HTERT RPE-1 (cell line): ENCODE measurements around the gene GNLY.
"Not testable (repeated sequence)": the region's sequence is repeated elsewhere in the genome, so short reads cannot be mapped to it uniquely, and the experiment has no call there.

Source experiments
- in situ Hi-C: fragments of 300-500 bp; cut with MboI; formaldehyde crosslinking; loops from 4 replicates; pipeline ENCODE4 v1.14.3; 2020; ENCODE audit warnings: low sequenced_read_pairs

GNLY gene

DNA sequence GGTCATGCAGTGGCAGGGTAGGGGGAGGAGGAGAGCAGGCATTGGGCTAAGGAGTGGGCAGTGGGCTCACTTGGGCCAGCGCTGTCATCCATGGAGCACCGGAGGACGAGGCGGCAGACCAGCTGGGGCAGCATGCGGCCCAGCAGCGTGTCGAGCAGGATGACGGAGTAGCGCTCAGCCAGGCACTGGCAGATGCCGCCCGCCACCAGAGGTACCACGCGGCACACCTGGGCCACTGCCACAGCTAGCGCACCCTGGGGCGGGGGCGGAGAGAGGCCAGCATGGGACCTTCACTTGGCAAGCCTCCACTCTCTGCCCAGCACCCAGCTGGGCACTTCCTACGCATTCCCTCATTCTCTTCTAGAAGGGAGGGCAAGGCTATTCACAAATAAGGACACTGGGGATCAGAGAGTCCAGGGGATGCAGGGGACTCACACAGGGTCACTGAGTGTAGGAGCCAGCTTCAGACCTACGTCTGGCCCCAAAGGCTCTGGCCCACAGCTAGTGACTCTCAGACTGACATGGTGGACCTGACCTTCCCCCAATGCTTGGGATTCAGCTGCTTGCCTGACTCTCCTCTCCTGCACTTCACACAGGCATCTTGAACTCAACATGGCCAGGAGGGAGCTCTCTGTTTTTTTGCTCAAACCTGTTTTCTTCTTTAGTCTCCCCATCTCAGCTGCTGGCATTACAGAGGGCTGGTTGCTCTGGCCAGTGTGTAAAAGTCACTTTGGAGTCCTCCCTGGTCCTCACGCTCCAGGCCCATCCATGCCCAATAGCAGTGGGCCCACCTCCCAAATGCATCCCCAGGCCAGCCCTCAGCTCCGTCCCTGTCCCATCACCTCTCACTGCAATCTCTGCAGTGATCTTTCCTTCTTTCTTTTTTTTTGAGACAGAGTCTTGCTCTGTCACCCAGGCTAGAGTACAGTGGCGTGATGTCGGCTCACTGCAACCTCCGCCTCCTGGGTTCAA, 30.3 kb upstream of the GNLY start:
- in situ Hi-C loops: no loop called here

DNA sequence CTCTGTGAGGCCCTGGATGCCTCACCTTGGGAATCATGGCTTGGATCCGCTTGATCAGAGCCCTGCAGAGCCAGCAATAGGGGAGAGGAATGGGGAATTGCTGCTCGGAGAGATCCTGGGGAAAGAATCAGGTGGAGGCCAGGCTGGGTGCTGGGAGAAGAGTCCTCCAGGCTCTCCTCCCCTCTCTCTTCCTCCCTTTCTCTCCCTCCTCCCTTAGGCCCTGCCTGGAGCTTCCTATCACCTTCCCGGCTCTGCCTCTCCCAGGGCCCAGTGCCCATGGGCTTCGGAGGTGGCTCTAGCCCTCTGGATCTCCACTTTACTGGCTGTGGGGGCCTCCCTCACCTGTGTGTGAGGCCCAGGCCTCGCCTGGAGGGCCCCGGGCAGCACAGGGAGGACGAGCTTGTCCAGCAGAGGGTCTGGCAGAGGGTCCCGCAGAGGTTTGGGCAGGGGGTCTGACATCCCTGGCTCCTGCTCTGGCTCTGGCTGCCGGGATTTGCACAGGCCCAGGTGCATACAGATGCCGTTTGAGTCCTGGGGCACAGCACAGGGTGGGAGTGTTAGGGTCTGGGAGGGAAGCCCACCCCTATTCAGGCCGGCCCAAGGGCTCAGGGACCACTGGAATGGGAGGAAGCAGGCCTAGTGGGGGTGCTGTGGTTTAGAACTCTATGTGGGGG, 28.8 kb upstream of the GNLY start:
- in situ Hi-C loops: no loop called here

DNA sequence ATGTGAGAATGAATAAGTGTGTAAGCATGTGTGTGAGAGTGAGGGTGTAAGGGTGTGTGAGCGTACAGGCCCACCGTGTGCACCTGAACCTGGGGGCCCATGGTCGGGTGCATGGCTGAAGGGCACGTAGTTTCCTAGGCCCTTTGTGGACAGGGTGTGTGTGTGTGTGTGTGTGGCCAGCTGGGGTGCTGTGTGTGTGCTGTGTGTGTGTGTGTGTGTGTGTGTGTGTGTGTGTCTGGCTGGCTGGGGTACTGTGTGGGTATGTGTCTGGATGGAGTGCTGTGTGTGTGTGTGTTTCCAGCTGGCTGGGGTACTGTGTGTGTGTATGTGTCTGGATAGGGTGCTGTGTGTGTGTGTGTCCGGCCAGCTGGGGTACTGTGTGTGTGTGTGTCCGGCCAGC, 28.1 kb upstream of the GNLY start:
- in situ Hi-C loops: no loop called here

DNA sequence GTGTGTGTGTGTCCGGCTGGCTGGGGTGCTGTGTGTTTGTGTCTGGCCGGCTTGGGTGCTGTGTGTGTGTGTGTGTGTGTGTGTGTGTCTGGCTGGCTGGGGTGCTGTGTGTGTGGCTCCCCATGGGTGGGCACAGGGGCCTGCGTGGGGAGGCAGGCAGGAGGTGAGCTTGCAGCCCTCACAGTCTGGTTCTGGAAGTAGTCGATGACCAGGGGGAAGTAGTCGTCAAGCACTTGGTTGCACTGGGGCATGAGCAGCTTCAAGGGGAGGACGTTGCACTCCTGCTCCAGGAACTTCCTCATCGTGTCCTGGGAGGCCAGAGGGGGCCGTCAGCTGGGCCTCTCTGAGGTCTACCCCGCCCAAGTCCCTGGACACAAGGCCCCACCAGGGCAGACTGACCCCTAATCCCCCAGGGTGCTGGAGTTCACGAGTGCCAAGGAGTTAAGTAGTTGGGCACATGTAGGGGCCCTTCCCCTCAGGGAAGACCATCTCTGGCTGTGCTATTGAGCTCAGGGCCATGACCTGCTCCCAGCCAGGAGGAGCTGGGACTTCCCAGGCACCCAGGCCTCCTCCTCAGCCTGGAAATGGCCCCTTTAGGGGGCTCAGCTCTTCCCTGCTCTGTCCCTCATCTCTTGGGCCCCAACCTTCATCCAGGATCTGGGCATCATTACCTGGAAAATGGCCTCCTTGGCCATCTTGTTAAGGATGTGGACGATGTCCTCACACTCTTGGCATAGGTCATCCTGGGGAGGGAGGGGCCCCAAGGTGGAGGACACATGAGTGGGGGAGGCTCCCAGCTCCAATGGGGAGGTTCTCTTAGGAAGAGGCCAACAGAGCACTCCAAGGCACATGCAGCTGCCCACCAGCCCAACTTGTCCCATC, 27.5 kb upstream of the GNLY start:
- in situ Hi-C loops: no loop called here

DNA sequence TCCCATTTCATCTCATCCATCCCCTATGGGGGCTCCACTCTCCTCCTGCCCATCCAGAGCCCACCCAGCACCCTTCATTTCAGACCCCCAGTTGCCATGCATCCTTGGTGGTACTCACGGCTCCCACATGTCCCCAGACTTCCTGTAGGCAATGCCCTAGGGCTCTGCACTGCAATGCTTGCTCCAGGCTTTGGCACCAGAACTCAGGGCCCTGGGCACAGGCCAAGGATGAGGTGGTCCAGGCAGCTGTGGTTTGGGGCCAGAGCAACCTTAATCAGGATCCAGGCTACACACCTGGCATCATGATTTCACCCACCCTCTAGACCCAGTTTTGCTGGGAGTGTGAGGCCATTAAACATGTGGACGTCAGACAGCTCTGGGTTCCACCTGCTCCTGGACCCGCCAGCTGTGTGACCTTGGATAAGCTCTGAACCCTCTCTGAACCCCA, 26.6 kb upstream of the GNLY start:
- in situ Hi-C loops: no loop called here

DNA sequence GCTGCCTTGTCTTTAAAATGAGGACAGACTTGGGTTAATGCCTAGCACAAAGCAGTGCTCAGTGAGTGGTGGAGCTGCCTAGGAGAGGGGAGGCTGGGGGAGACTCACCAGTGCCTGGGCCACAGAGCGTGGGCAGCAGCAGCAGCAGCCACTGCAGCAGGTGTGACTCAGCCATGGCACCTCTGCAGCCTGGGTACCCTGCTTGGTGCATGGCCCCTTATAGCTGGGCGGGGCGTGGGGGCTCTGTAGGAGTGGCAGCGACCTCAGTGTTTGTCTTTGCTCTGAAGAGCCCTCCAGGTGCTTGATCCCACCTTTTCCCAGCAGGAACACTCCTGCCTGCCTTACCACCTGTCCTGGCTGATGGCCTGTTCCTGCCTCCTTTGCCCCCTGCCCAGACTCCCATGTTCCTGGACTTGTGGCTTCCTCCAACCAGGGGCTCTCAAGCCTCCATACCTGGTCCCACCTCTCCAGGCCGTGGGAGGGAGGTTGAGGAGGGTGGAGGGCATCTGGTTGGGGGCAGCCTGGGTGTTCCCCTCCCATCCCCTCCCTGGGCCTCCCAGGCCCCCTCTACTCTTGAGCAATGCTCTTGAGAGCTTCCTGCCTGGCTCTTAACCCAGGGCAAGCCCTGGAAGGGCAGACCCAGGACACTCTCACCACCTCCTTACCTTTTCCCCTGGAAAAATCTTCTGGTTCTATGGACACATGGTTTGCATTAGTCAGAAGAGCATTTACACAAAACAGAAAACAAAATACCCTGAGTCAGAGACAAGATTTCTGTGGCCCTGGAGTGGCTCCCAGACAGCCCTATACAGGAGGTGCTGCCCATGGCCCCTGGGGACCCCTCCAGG, 25.9 kb upstream of the GNLY start, which contains the start of gene SFTPB:
Gene SFTPB, minus strand, starts transcription at position 191 of the 848 bp plus-strand sequence. Its CDS starts 16 bp downstream, at position 175.
- in situ Hi-C loops: no loop called here

DNA sequence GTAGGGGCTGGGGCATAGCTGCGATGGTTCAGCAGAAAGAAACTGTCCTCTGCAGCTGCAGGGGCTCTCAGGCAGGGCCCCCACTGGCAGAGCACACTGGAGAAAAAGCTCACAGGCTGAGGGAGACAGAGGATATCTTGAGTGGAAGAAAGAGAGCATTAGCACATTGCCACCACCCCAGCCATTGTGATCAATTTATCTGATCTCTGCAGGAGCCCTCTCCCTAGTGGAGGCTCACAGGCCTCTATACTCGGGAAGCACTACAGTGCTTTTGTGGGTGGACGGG, 25.4 kb upstream of the GNLY start:
- in situ Hi-C loops: no loop called here

DNA sequence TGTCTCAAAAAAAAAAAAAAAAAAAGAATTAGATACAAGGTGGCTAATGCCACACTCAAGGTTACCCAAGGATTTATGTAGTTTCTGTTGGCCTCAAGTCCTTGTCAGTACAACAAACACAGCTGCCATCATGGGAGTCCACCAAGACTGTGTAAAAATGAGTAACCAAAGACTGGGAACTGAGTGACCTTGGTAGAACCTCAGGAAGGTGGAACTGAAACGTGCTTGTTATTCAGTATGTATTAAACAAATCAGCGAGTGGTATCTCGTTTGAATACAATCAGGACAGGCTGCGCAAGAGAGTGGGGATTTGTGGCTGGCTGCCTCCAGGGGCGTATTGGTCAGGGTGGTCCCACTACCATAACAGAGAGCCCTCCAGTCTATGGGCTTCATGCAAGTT, 24.6 kb upstream of the GNLY start:
- in situ Hi-C loops: no loop called here

DNA sequence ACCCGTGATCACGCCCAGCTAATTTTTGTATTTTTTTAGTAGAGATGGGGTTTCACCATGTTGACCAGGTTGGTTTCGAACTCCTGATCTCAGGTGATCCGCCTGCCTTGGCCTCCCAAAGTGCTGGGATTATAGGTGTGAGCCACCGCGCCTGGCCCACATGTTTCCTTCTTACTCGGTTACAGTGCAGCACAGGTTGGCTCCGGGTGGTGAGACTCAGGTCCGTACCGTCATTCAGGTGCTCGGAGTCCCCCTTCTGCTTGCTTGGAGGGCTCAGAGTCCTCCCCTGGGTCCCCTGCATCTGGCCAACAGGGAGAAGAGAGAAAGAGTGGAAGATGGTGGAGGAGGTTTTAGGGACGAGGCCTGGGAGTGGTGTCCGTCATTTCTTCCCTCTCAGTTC, 23.7 kb upstream of the GNLY start:
- in situ Hi-C loops: not testable (repeated sequence)

DNA sequence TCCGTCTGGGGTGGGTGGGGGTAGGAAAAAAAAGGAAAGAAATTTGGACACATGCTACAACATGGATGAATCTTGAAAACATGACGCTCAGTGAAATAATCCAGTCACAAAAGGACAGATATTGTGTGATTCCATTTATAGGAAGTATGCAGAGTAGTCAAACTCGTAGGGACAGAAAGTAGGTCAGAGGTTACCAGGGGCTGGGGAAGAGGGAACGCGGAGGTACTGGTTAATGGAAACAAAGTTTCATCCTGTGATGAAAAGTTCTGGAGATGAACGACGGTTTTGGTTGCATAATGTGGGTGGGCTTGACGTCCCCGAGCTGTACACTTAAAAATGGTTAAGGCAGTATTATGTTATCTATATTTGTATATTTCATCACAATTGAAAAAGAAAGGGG, 21.7 kb upstream of the GNLY start:
- in situ Hi-C loops: no loop called here

DNA sequence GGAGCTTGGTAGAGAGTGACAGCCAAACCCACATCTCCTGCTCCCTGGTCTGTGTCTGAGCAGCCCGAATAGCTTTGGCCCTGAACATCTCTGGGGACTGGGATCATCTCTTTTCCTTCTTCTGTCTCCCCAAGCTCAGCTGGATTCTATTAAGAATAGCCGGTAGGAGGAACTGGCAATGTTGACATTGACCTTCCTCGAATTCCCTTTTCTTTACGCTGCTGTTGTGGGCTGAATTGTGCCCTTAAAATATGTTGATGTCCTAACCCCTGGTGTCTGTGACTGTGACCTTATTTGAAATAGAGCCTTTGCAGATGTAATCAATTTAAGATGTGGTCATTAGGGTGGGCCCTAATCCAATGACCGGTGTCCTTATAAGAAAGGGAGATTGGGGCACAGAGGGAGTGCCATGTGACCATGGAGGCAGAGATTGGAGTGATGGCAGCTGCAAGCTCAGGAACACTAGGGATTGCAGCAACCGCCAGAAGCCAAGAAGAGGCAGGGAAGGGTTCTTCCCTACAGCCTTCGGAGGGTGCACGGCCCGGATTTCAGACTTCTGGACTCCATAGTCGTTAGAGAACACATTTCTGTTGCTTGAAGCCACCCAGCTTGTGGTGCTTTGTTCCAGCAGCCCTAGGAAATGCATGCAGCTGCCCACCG, 20.3 kb upstream of the GNLY start:
- in situ Hi-C loops: no loop called here

DNA sequence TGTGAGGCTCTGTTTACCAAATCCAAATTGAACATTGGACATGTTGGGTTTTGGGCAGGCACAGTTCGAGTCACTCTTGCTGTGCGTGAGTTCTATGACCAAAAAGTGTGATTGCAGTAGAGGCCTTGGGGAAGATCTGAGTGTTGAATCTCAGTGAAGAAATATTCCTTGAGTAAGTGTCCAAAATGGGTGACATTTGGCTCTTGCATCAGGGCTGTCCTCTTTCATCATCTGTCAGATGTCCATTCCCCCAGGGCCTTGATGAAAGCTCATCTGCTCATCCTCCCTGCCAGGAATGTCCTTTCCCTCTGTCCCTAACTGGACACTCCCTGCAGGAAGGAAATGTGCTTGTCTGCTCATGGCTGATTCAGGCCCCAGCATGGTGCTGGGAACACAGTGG, 19.7 kb upstream of the GNLY start:
- in situ Hi-C loops: no loop called here

DNA sequence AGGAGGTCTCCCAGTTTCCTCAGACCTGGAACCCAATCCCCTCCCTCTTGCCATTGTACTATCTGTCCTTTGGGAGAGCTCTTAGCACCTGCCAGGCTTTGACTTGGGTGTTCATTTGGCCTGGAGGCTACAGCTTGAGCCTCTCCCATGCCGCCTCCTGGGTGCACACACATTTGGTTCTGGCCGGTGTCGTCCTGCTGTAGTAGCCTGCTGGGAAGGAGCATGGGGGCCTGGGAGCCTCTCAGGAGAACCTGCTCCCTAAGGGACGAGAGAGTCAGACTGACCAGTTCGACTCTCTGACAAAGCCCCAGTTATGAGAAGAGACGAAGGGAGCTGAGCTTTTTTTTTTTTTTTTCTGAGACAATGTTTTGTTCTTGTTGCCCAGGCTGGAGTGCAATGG, 18.7 kb upstream of the GNLY start:
- in situ Hi-C loops: no loop called here

DNA sequence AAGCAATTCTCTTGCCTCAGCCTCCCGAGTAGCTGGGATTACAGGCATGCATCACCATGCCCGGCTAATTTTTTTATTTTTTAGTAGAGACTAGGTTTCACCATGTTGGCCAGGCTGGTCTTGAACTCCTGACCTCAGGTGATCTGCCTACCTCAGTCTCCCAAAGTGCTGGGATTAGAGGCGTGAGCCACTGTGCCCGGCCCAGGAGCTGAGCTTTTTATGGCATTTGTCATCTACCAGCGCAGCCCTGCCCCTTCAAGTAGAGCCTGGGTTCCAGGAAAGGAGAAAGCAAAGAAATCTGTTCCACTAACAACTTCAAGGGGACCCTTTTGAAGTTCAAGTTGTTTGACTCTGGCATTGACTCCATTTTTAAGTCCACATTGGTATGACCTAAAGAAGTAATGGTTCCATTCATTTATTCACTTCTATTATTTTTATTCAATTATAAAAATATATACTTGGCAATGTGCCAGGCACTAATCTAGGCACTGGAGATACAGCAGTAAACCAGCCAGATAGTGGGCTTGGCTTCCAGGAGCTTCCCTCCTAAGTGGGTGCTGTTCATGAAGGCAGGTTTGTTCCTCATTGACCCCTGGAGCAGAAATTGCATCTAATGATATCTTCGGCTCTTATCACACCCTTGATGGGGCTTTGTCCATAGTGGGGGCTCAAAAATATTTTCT, 18.2 kb upstream of the GNLY start:
- in situ Hi-C loops: no loop called here

DNA sequence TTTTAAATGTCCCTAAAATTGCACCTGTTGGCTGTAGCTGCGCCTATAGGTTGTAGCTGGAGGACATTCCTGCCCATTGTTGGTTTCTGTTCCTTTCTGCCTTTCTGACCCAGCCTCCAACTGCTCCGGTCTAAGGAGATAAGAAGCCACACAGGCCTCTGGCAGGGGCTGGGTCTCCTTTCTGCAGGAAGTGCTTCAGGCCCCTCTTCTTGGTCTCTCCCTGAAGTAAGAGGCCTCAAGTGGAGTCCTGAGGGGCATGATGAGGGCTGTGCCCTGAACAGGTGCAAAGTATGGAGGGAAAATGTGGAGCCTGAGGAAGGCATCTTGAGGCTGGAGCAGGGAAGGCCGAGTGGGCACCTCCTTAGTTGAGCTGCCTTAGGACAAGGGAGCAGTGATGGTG, 15.8 kb upstream of the GNLY start:
- in situ Hi-C loops: no loop called here

DNA sequence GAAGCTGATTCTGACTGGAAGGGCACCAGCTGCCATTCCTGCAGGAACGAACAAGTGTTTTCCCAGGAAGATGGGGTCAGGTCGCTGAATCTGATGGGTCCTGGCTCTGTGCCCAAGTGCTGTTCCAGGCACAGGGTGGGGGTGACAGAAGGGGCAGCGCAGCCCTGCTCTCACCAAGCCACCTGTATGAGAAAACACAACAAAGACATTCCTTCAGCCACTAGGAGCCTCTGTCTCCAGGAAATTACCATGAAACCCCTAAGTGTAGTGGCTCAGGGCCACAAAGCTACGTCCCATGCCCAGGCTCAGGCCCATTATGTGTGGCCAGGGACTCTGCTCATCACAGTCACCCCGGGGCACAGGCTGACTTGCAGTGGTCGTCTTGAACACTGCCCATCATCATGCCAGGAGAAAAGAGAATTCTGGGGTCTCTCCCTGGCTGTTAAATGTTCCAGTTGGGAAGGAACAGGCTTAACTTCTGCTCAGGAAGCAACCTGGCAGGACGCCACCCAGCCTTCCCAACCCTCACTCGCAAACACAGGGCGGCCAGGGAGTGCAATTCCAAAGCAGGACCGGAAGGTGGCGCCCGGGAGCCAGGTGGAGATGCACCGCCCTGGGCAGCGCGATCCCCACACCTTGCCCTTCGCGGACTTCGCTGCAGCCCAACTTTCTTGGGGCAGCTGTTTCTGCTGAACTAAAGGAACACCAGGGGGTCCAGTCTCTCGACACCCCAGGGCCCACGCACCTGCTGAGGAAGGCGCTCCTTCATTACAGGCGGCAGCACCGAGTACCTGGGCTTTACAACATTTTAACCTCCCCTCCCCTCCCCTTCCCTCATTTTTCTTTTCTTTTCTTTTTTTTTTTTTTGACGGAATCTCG, 15.1 kb upstream of the GNLY start:
- in situ Hi-C loops: no loop called here

DNA sequence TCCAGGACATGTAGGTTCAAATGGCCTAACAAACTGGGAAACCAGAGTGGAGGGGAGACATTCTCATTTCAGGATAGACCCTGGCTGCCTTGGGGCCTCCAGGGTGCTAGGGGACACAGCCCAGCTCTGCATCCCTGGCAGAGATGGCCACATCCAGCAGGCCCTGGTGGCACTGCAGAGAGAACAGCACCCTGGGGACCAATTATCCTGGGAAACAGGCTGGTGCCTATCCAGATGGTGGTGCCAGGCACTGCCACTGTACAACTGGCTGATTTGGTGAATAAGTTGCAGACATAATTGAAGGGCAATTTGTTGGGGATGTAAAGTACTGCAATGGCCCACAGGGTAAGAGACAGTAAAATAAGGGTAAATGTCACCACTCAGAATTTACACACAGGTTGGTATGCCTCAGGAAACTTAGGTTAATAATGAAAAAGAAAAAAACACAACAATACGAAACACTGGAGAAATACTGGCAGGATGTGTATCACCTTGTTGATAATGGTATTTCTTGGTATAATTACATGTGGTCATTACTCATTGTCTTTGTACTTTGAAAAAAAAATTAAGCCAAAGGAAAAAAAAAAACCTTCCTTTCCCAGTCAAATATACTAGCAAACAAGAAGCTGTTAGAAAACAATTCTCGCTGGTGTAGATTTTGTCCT, 13.3 kb upstream of the GNLY start:
- in situ Hi-C loops: no loop called here

DNA sequence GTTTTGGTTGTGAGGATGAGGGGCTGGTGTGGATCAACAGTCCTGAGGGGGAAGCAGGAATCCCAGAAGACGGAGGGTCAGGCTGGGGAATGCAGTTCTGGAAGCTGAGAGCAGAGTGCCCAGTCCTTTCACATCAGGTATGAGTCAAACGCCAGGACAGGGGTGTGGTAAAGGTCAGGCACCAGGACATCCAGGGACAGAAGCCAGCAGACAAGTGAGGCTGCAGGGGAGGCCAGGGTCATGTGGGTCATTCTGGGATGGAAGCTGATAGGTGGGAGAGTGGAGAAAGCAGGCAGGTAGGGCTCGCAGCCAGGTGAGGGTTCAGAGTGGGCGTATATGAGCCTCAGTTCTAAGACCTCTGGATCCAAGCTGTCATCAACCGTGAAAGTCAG, 12.8 kb upstream of the GNLY start:
- in situ Hi-C loops: no loop called here
